ENCODE results near the gene XBP1.
"Not testable (repeated sequence)": the region's sequence is repeated elsewhere in the genome, so short reads cannot be mapped to it uniquely, and the experiment has no call there.

Gene XBP1

DNA sequence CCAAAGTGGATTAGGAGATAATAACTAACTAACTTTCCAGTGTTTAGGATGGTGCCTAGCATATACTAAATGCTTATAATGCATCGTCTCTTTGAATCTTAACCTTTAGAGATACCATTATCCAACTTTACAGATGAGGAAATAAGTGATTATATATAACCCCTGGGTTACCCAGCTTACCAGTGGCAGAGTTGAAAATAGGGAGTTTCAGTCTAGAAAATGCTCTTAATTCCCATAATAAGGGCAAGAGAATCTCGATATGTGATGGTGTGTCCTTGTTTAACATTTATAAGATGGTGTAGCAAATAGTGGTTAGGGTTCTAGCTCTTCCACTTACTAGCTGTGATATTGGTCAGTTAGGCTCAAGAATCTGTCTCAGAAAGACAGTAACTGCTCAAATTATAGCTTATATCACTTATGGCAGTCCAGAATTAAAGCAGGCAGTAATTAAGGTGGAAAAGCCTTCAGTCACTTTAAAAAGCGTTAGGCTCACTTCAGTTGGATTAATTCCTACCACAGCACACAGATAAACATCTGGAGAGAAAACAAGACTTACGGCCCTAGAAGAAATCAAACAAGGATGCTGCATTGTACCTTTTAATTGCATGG is 6.3 kb downstream of the XBP1 start:
- no peak for DNase-seq (ENCODE audit: low read depth in 1 of 2, low spot score in 1 of 2)

DNA sequence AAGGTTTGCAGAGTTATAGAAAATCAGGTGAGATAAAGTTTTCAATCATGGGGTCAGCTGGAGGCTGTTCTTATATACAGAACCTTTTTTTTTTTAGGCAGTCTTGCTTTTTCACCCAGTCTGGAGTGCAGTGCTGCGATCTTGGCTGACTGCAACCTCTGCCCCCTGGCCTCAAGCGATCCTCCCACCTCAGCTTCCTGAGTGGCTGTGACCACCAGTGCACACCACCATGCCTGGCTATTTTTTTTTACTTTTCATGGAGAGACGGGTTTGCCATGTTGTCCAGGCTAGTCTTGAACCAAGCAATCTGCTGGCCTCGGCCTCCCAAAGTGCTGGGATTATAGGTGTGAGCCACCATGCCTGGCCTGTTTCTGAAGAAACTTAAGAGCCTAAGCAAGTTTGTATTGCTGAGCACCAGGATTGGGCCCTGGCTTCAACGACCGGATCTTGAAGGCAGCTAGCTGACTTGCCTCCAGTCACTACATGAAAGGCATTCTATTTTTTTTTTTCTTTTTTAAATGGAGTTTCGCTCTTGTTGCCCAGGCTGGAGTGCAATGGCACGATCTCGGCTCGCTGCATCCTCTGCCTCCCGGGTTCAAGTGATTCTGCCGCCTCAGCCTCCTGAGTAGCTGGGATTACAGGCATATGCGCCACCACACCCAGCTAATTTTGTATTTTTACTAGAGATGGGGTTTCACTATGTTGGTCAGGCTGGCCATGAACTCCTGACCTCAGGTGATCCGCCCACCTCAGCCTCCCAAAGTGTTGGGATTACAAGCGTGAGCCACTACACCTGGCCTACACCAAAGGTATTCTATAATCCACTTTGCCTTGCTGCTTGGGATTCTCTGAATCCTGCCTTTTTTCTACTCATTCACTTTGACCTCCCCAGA is 7.6 kb downstream of the XBP1 start:
- no peak for DNase-seq (ENCODE audit: low read depth in 1 of 2, low spot score in 1 of 2)

DNA sequence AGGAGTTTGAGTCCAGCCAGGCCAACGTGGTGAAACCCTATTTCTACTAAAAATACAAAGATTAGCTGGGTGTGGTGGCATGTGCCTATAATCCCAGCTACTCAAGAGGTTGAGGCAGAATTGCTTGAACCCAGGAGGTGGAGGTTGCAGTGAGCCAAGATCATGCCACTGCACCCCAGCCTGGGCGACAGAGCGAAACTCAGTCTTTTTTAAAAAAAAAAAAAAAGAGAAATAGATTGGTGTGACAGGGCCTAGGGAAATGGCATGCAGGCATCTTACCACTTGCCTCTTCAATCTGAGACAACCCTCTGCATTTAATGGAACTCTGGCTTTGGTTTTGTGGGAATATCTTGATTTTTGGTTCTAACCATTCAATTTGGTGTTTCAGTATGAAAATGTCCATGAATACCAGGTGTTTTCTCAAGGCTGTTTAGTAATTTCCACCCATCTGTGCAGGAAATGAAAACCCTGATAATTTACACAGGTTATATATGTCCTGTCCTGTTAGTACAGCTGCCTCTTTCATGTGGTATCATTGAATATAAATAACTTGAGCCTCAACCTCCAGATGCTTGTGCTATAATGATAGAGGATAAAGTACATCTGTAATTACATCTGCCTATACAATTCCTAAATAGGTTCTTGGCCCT is 8.4 kb downstream of the XBP1 start:
- DNase-seq (ENCODE audit: low read depth in 1 of 2, low spot score in 1 of 2), result no peak

DNA sequence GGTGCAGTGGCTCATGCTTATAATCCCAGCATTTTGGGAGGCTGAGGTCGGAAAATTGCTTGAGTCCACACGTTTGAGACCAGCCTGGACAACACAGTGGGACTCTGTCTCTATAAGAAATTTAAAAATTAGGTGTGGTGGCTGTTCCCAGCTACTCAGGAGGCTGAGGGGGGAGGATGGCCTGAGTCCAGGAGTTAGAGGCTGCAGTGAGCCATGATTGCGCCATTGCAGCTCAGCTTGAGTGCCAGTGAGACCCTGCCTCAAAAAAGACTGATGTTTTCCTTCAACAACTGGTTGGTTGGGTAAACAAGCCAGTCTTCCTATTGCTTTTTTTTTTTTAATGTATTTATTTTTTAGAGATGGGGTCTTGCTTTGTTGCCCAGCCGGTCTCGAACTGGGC is 9.2 kb downstream of the XBP1 start:
- no peak for DNase-seq (ENCODE audit: low read depth in 1 of 2, low spot score in 1 of 2)

DNA sequence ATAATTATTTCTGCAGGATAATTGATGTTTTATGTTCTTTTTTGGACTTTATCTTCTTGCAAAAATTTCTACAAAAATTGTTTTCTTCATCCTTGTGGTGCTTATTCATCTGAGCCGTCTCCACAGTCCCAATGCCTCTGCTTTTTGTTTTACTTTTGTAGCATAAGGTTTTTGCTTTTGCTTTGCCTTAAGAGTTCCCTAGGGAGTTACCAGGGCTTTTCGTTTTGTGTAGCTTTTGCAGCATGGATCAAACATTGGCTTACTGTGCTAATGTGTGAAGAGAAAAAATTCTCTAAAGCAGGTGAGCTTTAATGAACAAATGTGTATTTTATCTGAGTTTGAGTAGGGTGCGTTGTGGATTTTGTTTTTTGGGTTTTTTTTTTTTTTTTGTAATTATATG is 11.8 kb downstream of the XBP1 start:
- no peak for DNase-seq (ENCODE audit: low read depth in 1 of 2, low spot score in 1 of 2)

DNA sequence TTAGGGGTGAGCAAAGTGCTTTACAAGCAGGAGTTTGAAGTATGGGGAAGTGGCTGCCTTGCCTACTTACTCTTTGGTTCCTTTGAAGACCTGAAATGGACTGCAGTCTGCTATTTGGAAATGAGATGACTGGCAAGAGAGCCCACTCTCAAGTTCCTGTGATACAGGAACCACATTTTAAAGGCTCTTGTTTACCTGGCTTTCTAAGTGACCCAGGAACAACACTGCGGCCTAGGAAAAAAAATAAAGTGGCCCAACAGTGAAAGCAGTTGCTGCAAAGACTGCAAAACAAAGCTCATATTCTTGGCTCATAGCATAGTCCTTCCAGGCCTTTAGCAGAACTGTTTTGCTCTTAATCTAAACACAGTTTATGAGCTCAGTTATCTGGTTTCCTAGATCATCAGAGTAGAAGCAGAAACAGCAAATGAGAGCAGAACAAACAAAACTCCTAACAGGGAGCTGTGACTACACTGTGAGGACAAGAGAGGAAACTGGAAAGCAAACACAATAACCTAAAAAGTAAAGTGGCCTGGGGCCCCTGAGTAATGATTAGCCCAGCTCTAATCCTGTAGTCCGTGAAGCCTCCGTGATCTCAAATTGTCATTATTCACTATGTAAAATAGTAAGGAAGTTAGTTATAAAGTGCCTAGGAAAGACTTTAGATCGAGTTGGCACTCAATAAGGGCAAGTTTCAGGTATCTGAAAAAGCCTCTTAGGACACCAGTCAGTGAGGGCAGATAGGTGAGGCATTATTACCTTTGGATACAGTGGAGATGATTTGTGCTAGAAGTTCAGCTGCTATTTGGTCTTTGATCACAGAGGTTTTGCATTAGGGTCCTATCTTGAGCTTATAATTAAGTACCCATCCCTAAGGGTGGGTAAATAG is 16.3 kb downstream of the XBP1 start:
- DNase-seq (ENCODE audit: low read depth in 1 of 2, low spot score in 1 of 2), result no peak

DNA sequence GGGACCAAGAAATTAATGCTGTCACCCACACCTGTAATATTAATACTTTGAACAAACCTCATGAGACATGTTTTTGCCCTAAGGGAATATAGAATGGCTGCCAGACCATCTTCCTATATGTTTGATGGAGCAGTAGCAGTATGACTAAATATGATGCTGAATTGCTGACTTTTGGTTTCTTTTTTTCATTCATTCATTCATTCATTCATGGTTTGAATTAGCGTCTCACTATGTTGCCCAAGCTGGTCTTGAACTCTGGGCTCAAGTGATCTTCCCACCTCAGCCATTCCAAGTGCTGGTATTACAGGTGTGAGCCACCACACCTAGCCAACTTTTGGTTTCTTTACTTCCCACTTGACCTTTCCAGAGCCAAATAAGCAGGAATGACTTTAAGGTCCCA is 20.1 kb downstream of the XBP1 start:
- no peak for DNase-seq (ENCODE audit: low read depth in 1 of 2, low spot score in 1 of 2)

DNA sequence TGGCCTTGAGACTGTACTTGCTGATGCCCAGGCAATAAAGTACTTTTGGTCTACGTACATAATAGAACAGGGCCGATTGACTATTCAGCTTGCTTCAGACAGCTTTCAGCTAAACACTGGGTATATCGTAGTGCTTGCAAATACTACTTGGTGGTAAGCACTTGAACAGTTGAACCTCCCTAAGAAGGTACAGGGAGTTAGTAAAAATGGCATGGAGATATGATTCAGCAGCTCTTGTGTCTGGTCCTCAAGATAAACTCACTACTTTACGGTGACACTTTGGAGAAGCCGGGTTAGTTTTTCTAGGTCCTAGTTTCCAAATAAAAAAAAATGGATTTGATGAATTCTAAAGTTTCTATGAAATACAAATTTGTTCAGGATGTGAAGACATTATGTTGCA is 20.5 kb downstream of the XBP1 start:
- no peak for DNase-seq (ENCODE audit: low read depth in 1 of 2, low spot score in 1 of 2)

DNA sequence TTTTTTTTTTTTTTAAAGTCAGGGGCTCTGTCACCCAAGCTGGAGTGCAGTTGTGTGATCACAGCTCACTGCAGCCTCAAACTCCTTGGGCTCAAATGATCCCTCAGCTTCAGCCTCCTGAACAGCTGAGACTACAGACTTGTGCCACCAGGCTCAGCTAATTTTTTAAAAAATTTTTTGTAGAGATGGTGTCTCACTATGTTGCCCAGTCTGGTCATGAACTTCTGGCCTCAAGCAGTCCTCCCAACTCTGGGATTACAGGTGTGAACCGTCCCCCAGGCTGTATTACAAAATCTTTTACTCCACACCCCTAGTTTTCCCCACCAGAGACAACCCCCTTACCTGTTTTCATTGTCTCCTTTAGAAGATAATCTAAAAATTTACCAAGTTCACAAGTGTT is 26.0 kb downstream of the XBP1 start:
- no peak for DNase-seq (ENCODE audit: low read depth in 1 of 2, low spot score in 1 of 2)

DNA sequence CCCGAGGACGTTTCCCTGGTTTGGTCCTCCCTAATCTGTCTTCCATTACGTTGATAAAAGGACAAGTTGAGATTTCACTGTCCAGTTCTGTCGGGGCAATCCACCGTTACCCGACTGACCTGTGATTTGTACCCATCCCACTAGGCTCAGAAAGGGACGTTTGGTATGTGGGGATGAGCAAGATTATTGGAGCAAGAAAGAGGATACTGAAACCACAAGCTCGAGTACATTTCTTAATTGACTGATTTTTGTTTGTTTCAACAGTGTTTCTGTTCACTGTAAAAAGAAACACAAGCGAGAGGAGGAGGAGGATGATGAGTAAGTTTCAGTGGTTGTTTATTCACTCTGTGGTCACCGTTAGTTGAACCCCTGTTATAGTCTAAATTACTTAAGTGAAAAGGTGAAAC is 26.9 kb downstream of the XBP1 start:
- DNase-seq (ENCODE audit: low read depth in 1 of 2, low spot score in 1 of 2), result peak in 1 of 2 donors; percentile 17

DNA sequence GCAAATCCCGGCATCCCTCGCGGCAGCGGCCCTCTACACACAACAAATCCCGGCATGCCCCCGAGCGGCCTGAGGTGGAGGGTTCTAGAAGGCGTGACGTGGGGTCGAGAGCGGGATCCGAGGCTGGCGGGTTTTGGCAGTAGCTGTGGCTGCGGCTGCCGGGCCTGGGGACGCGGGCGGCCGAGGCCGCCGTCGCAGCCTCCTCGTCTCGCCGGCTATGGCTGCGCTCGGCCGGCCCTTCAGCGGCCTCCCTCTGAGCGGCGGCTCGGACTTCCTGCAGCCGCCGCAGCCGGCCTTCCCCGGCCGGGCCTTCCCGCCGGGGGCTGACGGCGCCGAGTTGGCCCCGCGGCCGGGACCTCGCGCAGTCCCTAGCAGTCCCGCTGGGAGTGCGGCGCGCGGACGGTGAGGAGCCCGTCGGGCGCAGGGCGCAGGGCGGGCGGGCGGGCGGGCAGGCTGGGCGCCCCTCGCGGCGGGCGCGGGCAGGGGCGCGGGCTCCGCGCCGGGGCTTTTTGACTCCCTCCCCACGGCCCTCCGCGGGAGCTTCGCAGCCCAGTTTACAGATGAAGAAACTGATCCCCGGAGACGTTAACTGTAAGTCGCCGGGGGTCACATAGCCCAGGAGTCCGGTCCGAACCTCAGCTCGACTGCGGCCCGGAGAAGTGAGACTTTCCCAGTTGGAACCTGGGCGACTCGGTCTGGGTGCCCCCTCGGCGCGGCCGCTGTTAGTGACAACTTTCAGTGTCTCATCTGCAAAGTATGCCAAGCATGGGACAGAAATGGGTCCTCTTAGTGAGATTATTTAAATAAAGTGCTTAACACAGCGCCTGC is 27.5 kb downstream of the XBP1 start, which contains the start of gene CCDC117:
CCDC117 (plus strand) TSS at position 63 of the 828 bp plus-strand sequence; CDS start at position 218, 155 bp downstream.
- peak; percentile 75 to 92 for DNase-seq (ENCODE audit: low read depth in 1 of 2, low spot score in 1 of 2)

DNA sequence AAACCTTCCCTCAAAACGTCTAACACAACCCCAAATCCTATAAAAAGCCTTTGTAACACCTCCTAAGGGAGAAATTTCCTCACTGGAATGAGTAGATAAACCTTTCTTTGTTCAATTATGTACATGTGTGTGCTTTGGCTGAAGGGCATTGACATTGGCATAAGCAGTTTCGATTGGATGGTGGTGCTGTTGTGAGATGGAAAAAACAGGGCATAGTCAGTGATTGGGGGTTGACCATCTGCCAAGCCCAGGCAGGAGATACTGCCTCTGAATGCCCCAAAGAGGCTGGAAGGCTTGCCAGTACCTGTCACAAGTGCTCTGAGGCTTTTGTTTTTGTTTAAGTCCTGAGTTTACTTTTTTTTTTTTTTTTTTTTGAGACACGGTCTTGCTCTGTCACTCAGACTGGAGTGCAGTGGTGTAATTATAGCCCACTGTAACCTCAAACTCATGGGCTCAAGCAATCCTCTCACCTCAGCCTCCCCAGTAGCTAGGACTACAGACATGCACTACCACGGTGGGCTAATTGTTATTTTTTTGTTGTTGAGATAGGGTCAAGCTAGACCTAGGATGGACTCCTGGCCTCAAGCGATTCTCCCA is 29.1 kb downstream of the XBP1 start:
- DNase-seq (ENCODE audit: low read depth in 1 of 2, low spot score in 1 of 2), result no peak

DNA sequence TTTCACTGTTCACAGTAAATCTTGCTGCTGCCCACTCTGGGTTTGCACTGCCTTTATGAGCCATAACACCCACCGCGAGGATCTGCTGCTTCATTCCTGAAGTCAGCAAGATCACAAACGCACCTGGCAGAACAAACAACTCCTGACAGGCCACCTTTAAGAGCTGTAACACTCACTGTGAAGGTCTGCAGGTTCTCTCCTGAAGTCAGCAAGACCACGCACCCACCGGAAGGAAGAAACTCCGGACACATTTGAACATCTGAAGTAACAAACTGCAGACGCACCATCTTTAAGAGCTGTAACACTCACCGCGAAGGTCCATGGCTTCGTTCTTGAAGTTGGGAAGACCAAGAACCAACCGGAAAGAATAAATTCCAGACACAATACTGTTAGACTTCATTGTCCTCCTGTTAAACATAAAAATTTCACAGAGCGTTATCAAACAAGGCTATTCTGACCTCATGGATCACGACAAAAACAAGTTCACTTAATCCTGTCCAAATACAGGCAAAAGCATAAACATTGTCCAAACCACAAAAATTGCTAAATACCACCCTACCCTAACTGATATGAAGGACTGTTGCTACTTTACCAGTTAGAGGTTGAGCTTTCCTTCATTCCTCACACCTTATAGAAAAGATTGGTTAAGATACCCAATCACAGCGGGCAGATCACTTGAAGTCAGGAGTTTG is 30.8 kb downstream of the XBP1 start:
- no peak for DNase-seq (ENCODE audit: low read depth in 1 of 2, low spot score in 1 of 2)

DNA sequence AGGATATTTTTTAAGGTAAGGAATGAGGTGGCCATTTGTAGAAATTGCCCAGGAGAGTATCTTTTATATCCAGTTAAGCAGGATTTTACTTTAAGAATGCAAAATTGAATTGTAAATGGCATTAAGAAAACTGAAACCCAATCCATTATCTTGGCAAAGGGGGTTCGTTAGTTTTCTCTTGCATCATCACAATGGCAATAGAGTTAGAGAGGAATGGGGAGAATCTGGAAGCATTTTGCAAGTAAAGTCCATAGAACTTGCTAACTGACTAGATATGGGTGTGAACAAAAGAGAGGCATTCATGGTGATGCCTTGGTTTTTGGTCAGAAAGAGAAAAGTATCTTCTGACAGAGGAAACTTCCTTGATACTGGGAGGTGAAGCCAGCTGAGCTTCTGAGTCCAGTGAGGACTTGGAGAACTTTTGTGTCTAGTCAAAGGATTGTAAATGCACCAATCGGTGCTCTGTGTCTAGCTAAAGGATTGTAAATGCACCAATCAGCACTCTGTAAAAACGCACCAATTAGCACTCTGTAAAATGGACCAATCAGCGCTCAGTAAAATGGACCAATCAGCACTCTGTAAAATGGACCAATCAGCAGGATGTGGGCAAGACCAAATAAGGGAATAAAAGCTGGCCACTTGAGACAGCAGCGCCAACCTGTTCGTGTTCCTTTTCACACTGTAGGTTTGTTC is 31.5 kb downstream of the XBP1 start:
- DNase-seq (ENCODE audit: low read depth in 1 of 2, low spot score in 1 of 2), result no peak

DNA sequence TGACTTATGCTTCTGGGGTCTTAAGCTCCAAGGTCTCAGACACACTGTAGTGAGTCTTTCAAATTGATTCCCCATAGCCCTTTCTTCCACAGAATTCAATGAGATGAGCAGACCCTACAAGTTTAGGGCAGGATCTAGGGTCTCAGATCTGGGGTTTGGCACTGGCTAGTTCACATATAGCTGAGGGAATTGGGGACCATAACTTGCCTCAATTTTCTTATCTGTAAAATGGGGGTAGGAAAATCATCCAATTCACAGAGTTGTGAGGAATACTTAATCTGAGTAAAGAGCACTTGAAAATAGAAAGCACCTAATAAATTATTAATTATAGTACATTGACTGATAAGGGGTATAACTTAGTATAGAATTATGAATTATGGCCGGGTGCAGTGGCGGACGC is 33.7 kb downstream of the XBP1 start:
- no peak for DNase-seq (ENCODE audit: low read depth in 1 of 2, low spot score in 1 of 2)

DNA sequence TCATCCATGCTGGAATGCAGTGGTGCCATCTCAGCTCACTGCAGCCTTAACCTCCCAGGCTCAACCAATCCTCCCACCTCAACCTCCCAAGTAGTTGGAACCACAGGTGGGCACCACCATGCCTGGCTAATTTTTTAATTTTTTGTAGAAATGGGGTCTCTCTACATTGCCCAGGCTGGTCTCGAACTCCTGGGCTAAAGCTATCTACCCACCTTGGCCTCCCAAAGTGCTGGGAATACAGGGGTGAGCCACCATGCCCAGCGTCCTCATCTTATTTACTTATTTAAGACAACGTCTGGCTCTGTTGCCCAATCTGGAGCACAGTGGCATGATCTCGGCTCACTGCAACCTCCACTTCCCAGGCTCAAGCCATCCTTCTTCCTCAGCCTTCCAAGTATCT is 38.4 kb downstream of the XBP1 start:
- DNase-seq (ENCODE audit: low read depth in 1 of 2, low spot score in 1 of 2), result not testable (repeated sequence)

DNA sequence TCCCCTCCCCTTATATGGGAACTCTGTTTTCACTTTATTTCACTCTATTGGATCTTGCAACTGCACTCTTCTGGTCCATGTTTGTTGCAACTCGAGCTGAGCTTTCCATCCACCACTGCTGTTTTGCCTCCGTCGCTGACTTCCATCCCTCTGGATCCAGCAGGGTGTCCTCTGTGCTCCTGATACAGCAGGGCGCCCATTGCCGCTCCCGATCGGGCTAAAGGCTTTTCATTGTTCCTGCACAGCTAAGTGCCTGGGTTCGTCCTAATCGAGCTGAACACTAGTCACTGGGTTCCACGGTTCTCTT is 39.0 kb downstream of the XBP1 start:
- DNase-seq (ENCODE audit: low read depth in 1 of 2, low spot score in 1 of 2), result no peak

DNA sequence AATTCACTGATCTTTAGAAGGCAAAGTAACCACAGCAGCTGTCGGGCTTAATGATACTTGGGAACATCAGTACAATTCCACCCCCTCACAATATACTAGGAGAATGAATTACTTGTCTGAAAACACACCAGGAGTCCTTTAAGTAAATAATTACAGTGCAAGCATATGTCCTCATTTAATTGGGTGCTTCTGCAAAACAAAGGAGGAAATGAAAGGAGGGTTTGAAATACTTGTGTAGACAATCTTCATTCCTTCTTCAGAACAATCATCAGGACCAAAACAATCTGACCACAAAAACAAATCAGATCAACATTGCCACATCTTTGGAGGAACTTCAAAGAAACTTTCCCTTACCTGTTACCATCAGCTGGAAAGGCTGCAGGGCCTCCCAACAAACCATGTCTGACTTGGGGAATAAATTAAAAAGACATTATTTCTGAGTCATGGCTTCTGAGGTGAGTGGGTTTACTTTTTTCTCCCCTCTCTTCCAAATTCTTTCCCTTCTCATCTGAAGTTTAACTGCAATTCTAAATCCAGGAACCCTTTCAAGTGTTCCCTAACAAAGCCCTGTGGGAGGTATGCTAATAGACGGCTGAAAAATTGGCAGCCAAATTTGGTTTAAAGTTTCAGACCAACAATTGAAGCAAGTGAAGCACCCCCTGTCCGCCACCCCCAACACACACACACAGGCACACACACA is 40.4 kb downstream of the XBP1 start:
- no peak for DNase-seq (ENCODE audit: low read depth in 1 of 2, low spot score in 1 of 2)

Measured in activated CD4-positive, alpha-beta T cell treated with anti-CD3 and anti-CD28 coated beads, Interleukin-2, amount 50 U/mL, for 24 hours (primary cell).